Cardiac fibroblast (primary cell): ENCODE results near the gene DDX3X.
"Not testable (repeated sequence)": the region's sequence is repeated elsewhere in the genome, so short reads cannot be mapped to it uniquely, and the experiment has no call there.

Source experiments
- DNase-seq, 2 donors: peaks; one replicate each; pipeline versions ENCODE4 v3.0.0 to v3.0.0-alpha.2; 2010; ENCODE audit warnings: low read depth in 2 of 2
- H3K4me3 ChIP-seq, 2 donors: replicated peaks in 1 of 2; 1 replicate in 1 of 2; 2 replicates in 1 of 2; pipeline ENCODE4 v1.5.1; 2011; ENCODE audit warnings: low read depth in 2 of 2, low read length in 2 of 2, mild to moderate bottlenecking in 2 of 2, moderate library complexity in 1 of 2
- TF ChIP-seq, protein P1 (sequence below): IDR thresholded peaks from one replicate; pipeline ENCODE4 v1.5.1; 2011; ENCODE audit warnings: low read depth, mild to moderate bottlenecking, low read length, inconsistent platforms

The DDX3X gene

DNA sequence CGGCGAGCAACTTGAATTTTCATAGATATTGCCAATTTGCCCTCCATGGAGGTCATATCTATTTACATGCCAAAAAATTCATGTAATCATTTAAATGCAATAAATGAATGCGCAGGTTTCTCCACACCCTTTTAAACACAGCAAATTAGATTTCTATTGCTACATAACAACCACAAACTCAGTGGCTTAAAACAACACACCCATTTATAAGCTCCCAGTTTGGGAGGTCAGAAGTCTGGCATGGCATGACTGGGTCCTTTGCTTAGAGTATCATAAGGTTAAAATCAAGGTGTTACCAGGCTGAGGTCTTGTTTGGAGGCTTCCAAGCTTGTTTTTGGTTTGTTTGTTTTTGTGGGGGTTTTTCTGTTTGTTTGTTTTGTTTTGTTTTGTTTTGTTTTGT is 63.3 kb downstream of the DDX3X start:
- H3K4me3 ChIP-seq: no peak overlapping the region
- no peak for DNase-seq
- TF ChIP-seq, protein P1, sequence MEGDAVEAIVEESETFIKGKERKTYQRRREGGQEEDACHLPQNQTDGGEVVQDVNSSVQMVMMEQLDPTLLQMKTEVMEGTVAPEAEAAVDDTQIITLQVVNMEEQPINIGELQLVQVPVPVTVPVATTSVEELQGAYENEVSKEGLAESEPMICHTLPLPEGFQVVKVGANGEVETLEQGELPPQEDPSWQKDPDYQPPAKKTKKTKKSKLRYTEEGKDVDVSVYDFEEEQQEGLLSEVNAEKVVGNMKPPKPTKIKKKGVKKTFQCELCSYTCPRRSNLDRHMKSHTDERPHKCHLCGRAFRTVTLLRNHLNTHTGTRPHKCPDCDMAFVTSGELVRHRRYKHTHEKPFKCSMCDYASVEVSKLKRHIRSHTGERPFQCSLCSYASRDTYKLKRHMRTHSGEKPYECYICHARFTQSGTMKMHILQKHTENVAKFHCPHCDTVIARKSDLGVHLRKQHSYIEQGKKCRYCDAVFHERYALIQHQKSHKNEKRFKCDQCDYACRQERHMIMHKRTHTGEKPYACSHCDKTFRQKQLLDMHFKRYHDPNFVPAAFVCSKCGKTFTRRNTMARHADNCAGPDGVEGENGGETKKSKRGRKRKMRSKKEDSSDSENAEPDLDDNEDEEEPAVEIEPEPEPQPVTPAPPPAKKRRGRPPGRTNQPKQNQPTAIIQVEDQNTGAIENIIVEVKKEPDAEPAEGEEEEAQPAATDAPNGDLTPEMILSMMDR: no peak

DNA sequence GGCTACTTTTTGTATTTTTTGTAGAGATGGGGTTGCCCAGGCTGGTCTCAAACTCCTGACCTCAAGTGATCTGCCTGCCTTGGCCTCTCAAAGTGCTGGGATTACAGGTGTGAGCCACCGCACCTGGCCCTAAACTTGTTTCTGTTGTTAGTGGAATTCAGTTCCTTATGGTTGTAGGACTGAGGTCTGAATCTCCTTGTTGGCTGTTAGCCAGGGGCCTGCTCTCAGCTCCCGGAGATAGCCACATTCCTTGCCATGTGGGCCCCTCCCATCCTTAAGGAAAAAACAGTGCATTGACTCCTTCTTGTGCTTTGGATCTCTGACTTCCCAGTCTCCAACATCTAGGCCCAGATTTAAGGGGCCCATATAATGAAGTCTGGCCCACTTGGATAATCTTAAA is 63.8 kb downstream of the DDX3X start:
- no peak overlapping the region for H3K4me3 ChIP-seq
- TF ChIP-seq, protein P1: no peak
- no peak for DNase-seq

DNA sequence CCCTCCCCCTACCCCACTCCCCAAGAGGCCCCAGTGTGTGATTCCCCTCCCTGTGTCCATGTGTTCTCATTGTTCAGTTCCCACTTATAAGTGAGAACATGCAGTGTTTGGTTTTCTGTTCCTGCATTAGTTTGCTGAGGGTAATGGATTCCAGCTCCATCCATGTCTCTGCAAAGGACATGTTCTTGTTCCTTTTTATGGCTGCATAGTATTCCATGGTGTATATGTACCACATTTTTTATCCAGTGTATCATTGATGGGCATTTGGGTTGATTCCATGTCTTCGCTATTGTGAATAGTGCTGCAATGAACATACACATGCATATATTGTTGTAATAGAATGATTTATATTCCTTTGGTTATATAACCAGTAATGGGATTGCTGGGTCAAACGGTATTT is 68.6 kb downstream of the DDX3X start:
- not testable (repeated sequence) for DNase-seq, H3K4me3 ChIP-seq

DNA sequence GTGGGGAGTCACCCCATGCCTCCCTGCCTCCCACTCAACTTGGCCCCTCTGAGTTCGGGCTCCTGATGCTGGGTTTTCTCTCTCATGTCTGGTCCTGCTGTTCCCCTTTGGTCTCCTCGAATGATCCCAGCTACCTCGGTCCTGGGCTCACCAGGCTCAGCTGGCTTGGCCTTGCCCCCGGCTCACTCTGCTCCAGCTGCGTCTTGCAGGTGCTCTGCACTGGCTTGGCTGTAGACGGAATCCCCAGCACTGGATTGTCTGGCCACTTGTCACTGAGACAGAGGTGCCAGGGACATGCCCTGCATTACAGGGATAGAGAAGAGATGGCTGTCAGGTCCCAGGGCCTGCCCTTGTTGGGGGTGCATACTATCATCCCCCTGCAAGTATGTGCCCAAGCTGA is 71.6 kb downstream of the DDX3X start:
- TF ChIP-seq, protein P1: no peak
- no peak for DNase-seq
- H3K4me3 ChIP-seq: no peak overlapping the region

DNA sequence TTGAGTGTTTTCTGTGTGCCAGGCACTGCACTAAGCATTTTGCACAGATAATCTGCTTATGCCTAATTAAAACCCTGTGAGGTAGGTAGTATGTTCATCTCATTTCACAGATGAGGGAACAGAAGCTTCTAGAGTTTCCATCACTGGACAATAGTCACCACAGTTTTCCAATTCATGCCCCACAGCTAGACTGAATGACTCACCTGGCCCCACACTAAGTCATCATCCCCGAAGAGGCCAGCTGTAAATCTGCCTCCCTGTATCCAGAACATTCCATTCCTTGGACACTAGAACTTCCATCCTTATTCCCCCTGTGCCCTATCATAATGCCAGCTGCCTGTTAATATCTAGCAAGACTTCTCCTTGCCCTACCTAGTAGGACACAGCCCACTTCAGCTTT is 72.2 kb downstream of the DDX3X start:
- peak in 1 of 2 donors; percentile 31 for DNase-seq
- H3K4me3 ChIP-seq: no peak overlapping the region
- TF ChIP-seq, protein P1: no peak

DNA sequence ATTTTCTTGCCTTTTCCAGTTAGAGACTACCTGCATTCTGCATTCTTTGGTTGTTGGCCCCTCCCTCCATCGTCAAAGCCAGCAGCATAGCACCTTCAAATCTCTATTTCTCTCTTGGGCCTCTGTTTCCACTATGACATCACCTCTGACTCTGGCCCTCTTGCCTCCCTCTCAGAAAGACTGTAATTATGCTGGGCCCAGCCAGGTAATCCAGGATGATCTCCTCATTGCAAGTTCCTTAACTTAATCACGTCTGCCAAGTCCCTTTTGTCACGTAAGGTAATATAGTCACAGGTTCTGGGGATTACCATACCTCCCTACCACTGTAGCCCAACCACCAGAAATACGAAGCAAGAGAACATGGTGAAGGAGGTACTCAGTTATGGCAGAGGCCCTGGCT is 73.9 kb downstream of the DDX3X start:
- no peak overlapping the region for H3K4me3 ChIP-seq
- TF ChIP-seq, protein P1: no peak
- DNase-seq: no peak

DNA sequence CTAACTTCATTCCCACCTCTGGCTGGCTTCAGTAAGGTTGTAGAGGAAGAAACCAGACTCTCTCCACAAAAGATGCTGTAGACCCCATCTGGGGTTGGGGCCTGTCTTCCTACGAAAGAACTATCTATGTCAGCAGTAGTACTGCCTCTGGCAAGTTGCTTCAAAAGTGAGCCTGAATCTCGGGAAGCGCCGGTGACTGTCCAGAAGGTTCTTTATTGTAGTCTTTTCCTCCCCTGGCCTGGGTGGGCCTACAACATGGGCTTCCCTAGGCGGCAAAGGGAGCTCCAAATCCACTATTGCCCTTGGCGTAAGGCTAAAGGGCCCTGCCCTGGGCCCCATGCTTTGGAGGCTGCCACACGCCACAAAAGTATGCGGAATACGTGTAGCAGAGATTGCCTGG is 74.6 kb downstream of the DDX3X start:
- H3K4me3 ChIP-seq: no peak overlapping the region
- DNase-seq: no peak
- TF ChIP-seq, protein P1: no peak
